Activated CD4-positive, alpha-beta T cell treated with anti-CD3 and anti-CD28 coated beads for 48 hours (primary cell): ENCODE measurements around the gene LIPE.

ENCODE experiments used
- DNase-seq: peaks from one replicate; pipeline ENCODE4 v3.0.0-alpha.2; 2020

LIPE gene

GRCh38 chr19:42409477-42409876 is 17.7 kb downstream of the LIPE start:
- no peak for DNase-seq

- no peak for DNase-seq
These were observed 19.4 kb downstream of the LIPE start for GRCh38 chr19:42407816-42408175.

GRCh38 chr19:42407085-42407815 is 19.9 kb downstream of the LIPE start:
- no peak for DNase-seq

- DNase-seq: no peak
These were observed 21.1 kb downstream of the LIPE start for GRCh38 chr19:42406111-42406510.

- DNase-seq: no peak
These were observed 23.6 kb downstream of the LIPE start for GRCh38 chr19:42403586-42403985.

- DNase-seq: no peak
These were observed 24.6 kb downstream of the LIPE start for GRCh38 chr19:42402376-42403116.

GRCh38 chr19:42401365-42402303 is 25.6 kb downstream of the LIPE start:
- peak; percentile 82 for DNase-seq

GRCh38 chr19:42400404-42400803 is 26.8 kb downstream of the LIPE start:
- DNase-seq: no peak

- DNase-seq: no peak
These were observed 29.7 kb downstream of the LIPE start for GRCh38 chr19:42397263-42398166.

- peak; percentile 98 for DNase-seq
These were observed 30.6 kb downstream of the LIPE start for GRCh38 chr19:42396381-42397262.

GRCh38 chr19:42394751-42395150 is 32.4 kb downstream of the LIPE start:
- no peak for DNase-seq

- DNase-seq: no peak
These were observed 35.0 kb downstream of the LIPE start for GRCh38 chr19:42392165-42392564.

- no peak for DNase-seq
These were observed 37.3 kb downstream of the LIPE start, which contains the start of gene CNFN for GRCh38 chr19:42389899-42390298. Gene CNFN, minus strand, starts transcription at chr19:42390297. Its CDS starts 1,260 bp downstream, at chr19:42389037.

GRCh38 chr19:42388851-42389489 is 38.2 kb downstream of the LIPE start:
- no peak for DNase-seq

- DNase-seq: peak; percentile 79
These were observed 40.0 kb downstream of the LIPE start for GRCh38 chr19:42386974-42387707.

GRCh38 chr19:42380155-42380554 is 47.0 kb downstream of the LIPE start:
- no peak for DNase-seq

GRCh38 chr19:42378225-42379215 is 48.7 kb downstream of the LIPE start:
- no peak for DNase-seq

GRCh38 chr19:42376177-42376555 is 51.0 kb downstream of the LIPE start:
- no peak for DNase-seq
